PC-9 (cell line): ENCODE results near the gene ITGB4.

ENCODE experiments used
- EZH2 ChIP-seq: fragments of 200-600 bp; sonication (generic); IDR thresholded peaks from 2 replicates; pipeline ENCODE4 v1.8.0; 2017; ENCODE audit warnings: antibody characterized with exemption, low read depth
- TF ChIP-seq, protein P1 (sequence below): fragments of 200-600 bp; sonication (generic); conservative IDR thresholded peaks from 2 replicates; pipeline ENCODE4 v1.6.1; 2017; ENCODE audit warnings: mixed run types, antibody characterized with exemption, mild to moderate bottlenecking, moderate library complexity

DNA sequence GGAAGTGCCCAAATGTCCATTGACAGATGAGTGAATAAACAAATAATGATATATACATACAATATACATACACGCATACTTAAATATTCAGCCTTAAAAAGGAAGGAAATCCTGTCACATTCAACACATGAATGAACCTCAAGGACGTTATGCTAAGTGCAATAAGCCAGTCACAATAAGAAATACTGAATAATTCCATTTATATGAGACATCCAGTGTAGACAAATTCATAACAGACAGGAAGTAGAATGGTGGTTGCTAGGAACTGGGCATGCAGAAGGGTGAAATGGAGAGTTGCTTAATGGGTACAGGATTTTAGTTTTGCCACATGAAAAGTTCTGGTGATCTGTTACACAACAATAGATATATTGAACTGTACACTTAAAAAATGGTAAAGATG, 8.8 kb upstream of the ITGB4 start:
- TF ChIP-seq, protein P1, sequence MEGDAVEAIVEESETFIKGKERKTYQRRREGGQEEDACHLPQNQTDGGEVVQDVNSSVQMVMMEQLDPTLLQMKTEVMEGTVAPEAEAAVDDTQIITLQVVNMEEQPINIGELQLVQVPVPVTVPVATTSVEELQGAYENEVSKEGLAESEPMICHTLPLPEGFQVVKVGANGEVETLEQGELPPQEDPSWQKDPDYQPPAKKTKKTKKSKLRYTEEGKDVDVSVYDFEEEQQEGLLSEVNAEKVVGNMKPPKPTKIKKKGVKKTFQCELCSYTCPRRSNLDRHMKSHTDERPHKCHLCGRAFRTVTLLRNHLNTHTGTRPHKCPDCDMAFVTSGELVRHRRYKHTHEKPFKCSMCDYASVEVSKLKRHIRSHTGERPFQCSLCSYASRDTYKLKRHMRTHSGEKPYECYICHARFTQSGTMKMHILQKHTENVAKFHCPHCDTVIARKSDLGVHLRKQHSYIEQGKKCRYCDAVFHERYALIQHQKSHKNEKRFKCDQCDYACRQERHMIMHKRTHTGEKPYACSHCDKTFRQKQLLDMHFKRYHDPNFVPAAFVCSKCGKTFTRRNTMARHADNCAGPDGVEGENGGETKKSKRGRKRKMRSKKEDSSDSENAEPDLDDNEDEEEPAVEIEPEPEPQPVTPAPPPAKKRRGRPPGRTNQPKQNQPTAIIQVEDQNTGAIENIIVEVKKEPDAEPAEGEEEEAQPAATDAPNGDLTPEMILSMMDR, result no peak
- no peak for TF ChIP-seq EZH2
